Right atrium auricular region (tissue), 2 donors: ENCODE results near the gene CORO2A. TPM values are rescaled to one million over a fixed set of nuclear protein-coding genes. Genes with fewer than 3 reads are reported as not detected.
"Not testable (repeated sequence)": the region's sequence is repeated elsewhere in the genome, so short reads cannot be mapped to it uniquely, and the experiment has no call there.

Experiments used
- DNase-seq: peaks from one replicate; pipeline ENCODE4 v3.0.0-alpha.2; 2019; ENCODE audit warnings: low spot score
- H3K27ac ChIP-seq, 2 donors: fragments of 200-600 bp; sonication (generic); 1 replicate in 1 of 2; 2 replicates in 1 of 2; pipeline ENCODE4 v1.5.1; 2016 to 2019
- H3K27me3 ChIP-seq, 2 donors: fragments of 200-600 bp; sonication (generic); one replicate each; pipeline versions ENCODE4 v1.5.1 to v1.6.0; 2017 to 2019
- H3K36me3 ChIP-seq: fragments of 200-600 bp; sonication (generic); one replicate; pipeline ENCODE4 v1.5.1; 2016
- H3K4me1 ChIP-seq, 2 donors: fragments of 200-600 bp; sonication (generic); one replicate each; pipeline versions ENCODE4 v1.5.1 to v1.6.0; 2017 to 2019
- H3K4me3 ChIP-seq, 2 donors: fragments of 200-600 bp; sonication (generic); 1 replicate in 1 of 2; 2 replicates in 1 of 2; pipeline ENCODE4 v1.5.1; 2017 to 2019; ENCODE audit warnings: mild to moderate bottlenecking in 1 of 2, moderate library complexity in 1 of 2
- H3K9me3 ChIP-seq, 2 donors: fragments of 200-600 bp; sonication (generic); one replicate each; pipeline ENCODE4 v1.5.1; 2019
- CTCF ChIP-seq, 2 donors: fragments of 200-600 bp; sonication (generic); IDR thresholded peaks; one replicate each; pipeline ENCODE4 v1.5.1; 2019; ENCODE audit warnings: antibody characterized with exemption in 2 of 2
- total RNA-seq, 2 donors: library from RNA; depleted of rRNA; stranded (reverse); fragments of >200 nt; gene quantifications; one replicate each; pipeline ENCODE4 v1.1.0, GENCODE V29; 2016

Gene CORO2A
- total RNA-seq, 2 donors from 2014 or later: 0.39 to 0.44 TPM

GRCh38 chr9:98176391-98177259 lies 15.8 kb downstream of the CORO2A start:
- TF ChIP-seq CTCF (IDR thresholded peaks at IDR 0.05): no peak
- Histone ChIP-seq H3K4me1 (no peaks in the 10 kb centered on the region), H3K9me3 (no peaks in the 10 kb centered on the region), H3K4me3 (no peak overlapping the region), H3K27me3 (no peaks in the 10 kb centered on the region), H3K27ac (no peak overlapping the region), H3K36me3 (no peaks in the 10 kb centered on the region)
- DNase-seq: no peak

GRCh38 chr9:98175762-98176161 lies 16.7 kb downstream of the CORO2A start:
- Histone ChIP-seq H3K36me3 (no peaks in the 10 kb centered on the region), H3K27ac (no peak overlapping the region), H3K9me3 (no peaks in the 10 kb centered on the region), H3K4me1 (no peaks in the 10 kb centered on the region), H3K4me3 (no peak overlapping the region), H3K27me3 (no peaks in the 10 kb centered on the region)
- no peak for DNase-seq
- no peak for TF ChIP-seq CTCF (IDR thresholded peaks at IDR 0.05)

GRCh38 chr9:98175028-98175569 lies 17.3 kb downstream of the CORO2A start:
- Histone ChIP-seq H3K4me1 (no peaks in the 10 kb centered on the region), H3K4me3 (no peak overlapping the region), H3K27me3 (no peaks in the 10 kb centered on the region), H3K36me3 (no peaks in the 10 kb centered on the region), H3K27ac (no peak overlapping the region), H3K9me3 (no peaks in the 10 kb centered on the region)
- no peak for DNase-seq
- no peak for TF ChIP-seq CTCF (IDR thresholded peaks at IDR 0.05)

GRCh38 chr9:98174502-98174918 lies 17.9 kb downstream of the CORO2A start:
- not testable (repeated sequence) for H3K4me1 ChIP-seq, H3K9me3 ChIP-seq, DNase-seq, H3K4me3 ChIP-seq, H3K27me3 ChIP-seq, H3K27ac ChIP-seq, H3K36me3 ChIP-seq

- DNase-seq: no peak
- Histone ChIP-seq H3K27me3 (no peaks in the 10 kb centered on the region), H3K4me1 (no peaks in the 10 kb centered on the region), H3K27ac (no peak overlapping the region), H3K4me3 (no peak overlapping the region), H3K9me3 (no peaks in the 10 kb centered on the region), H3K36me3 (no peaks in the 10 kb centered on the region)
- TF ChIP-seq CTCF (IDR thresholded peaks at IDR 0.05): no peak
These were observed 19.3 kb downstream of the CORO2A start for GRCh38 chr9:98173181-98173580.

- no peaks in the 10 kb centered on the region for H3K27me3 ChIP-seq
- DNase-seq: no peak
- no peaks in the 10 kb centered on the region for H3K9me3 ChIP-seq
- no peak for TF ChIP-seq CTCF (IDR thresholded peaks at IDR 0.05)
- H3K27ac ChIP-seq: no peak overlapping the region
- no peaks in the 10 kb centered on the region for H3K36me3 ChIP-seq
- no peaks in the 10 kb centered on the region for H3K4me1 ChIP-seq
- H3K4me3 ChIP-seq: no peak overlapping the region
These were observed 19.8 kb downstream of the CORO2A start for GRCh38 chr9:98172604-98173003.
